Natural killer cell (primary cell): ENCODE measurements around the gene NT5C1B. TPM values are rescaled to one million over a fixed set of nuclear protein-coding genes. Genes with fewer than 3 reads are reported as not detected.

Experiments used
- ATAC-seq, 3 donors: fragments of 150-1000 bp in 2 of 3; fragments of 200-7000 bp in 1 of 3; cut with Tn5 transposase; 1 replicate in 1 of 3; 2 replicates in 2 of 3; pipeline ENCODE4 v1.10.0; 2021; ENCODE audit warnings: mild to moderate bottlenecking in 2 of 3, moderate library complexity in 2 of 3
- DNase-seq, 2 donors: peaks; one replicate each; pipeline versions ENCODE4 v3.0.0 to v3.0.0-alpha.2; 2013 to 2021; ENCODE audit warnings: mixed read lengths in 1 of 2
- H3K27ac ChIP-seq: one replicate; pipeline ENCODE4 v1.5.1; 2013; ENCODE audit warnings: mild to moderate bottlenecking, low read length
- H3K27me3 ChIP-seq: one replicate; pipeline ENCODE4 v1.6.1; 2013; ENCODE audit warnings: low read length; ENCODE audit not compliant: control insufficient read depth, insufficient read depth
- H3K36me3 ChIP-seq: one replicate; pipeline ENCODE4 v1.6.1; 2013; ENCODE audit warnings: low read length; ENCODE audit not compliant: control insufficient read depth, insufficient read depth
- H3K4me1 ChIP-seq: one replicate; pipeline ENCODE4 v1.6.1; 2013; ENCODE audit warnings: low read length; ENCODE audit not compliant: control insufficient read depth, insufficient read depth
- H3K4me3 ChIP-seq: one replicate; pipeline ENCODE4 v1.5.1; 2013; ENCODE audit warnings: low read length
- H3K9me3 ChIP-seq: one replicate; pipeline ENCODE4 v1.6.1; 2013; ENCODE audit warnings: low read length; ENCODE audit not compliant: control insufficient read depth, insufficient read depth
- H3K27ac Mint-ChIP-seq, 2 donors: one replicate each; pipeline ENCODE4 v1.8.0; 2022; ENCODE audit warnings: mild to moderate bottlenecking in 2 of 2, mixed read lengths in 2 of 2, moderate library complexity in 1 of 2
- H3K27me3 Mint-ChIP-seq, 2 donors: one replicate each; pipeline ENCODE4 v1.8.0; 2022; ENCODE audit warnings: low read depth in 2 of 2, mixed read lengths in 2 of 2
- H3K36me3 Mint-ChIP-seq: one replicate; pipeline ENCODE4 v1.8.0; 2022; ENCODE audit warnings: mixed read lengths
- H3K4me1 Mint-ChIP-seq, 2 donors: one replicate each; pipeline ENCODE4 v1.8.0; 2022; ENCODE audit warnings: mixed read lengths in 2 of 2
- H3K4me3 Mint-ChIP-seq: one replicate; pipeline ENCODE4 v1.8.0; 2022; ENCODE audit warnings: mild to moderate bottlenecking, moderate library complexity, mixed read lengths
- H3K9me3 Mint-ChIP-seq, 2 donors: one replicate each; pipeline ENCODE4 v1.8.0; 2022; ENCODE audit warnings: mixed read lengths in 2 of 2
- WGBS: methylation state at CpG from one replicate; pipeline ENCODE4 v1.1.7; 2013; ENCODE audit warnings: missing lambda C conversion rate; ENCODE audit not compliant: insufficient coverage; 5-methylcytosine and 5-hydroxymethylcytosine counted together
- intact Hi-C: fragments of 100-400 bp; cut with micrococcal nuclease; formaldehyde crosslinking; loops from one replicate; pipeline ENCODE4 v1.14.2; 2022
- total RNA-seq, 4 donors: library from RNA; stranded (reverse); fragments of 120-200 nt in 1 of 4; gene quantifications; one replicate each; pipeline versions ENCODE4 v1.2.3 to v1.2.4, GENCODE V29; 2013 to 2022
- TF ChIP-seq, protein P1 (sequence below): fragments of 200-600 bp; IDR thresholded peaks from one replicate; pipeline ENCODE4 v1.8.0; 2022; ENCODE audit warnings: antibody characterized with exemption

The NT5C1B gene
- total RNA-seq, 3 donors from 2014 or later (not counting 1 experiment from before 2014, with no cell fraction given) = not detected

DNA sequence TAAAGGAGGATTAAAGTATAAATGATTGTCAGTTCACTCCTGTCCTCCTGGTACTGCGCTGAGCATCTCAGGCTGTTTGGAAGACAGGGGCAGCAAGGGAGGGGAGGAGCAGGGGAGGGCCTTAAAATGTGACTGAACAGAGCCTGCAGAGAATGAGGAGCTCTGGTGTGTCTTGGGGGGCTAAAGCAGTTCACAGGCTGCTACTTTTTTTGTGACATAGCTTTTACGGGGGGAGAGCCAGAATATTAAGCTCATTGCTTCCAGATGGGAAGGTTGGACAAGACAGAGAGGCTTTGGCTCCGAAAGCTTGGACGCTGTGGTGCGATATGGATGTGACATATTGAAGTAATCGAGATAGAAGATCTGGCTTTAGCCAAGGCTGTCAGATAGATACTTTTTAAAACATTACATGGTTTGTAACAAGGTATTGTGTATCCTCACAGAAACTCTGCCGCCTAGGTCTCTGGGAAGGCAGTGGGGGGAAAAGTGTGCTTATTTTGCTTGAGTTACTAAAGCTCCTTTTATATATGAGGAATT lies 69.4 kb downstream of the NT5C1B start:
- no peaks in the 10 kb centered on the region for H3K4me1 Mint-ChIP-seq
- ATAC-seq (no peak), DNase-seq (no peak)
- Histone ChIP-seq H3K4me3 (no peak overlapping the region), H3K9me3 (no peaks in the 10 kb centered on the region), H3K4me1 (no peaks in the 10 kb centered on the region), H3K27ac (no peak overlapping the region), H3K36me3 (no peaks in the 10 kb centered on the region), H3K27me3 (no peaks in the 10 kb centered on the region)
- intact Hi-C loops = loop anchor here (1.0 to 10.0 kb wide), 3 partner anchors 855 to 1577 kb away; no protein-coding TSS in a partner anchor
- TF ChIP-seq, protein P1, sequence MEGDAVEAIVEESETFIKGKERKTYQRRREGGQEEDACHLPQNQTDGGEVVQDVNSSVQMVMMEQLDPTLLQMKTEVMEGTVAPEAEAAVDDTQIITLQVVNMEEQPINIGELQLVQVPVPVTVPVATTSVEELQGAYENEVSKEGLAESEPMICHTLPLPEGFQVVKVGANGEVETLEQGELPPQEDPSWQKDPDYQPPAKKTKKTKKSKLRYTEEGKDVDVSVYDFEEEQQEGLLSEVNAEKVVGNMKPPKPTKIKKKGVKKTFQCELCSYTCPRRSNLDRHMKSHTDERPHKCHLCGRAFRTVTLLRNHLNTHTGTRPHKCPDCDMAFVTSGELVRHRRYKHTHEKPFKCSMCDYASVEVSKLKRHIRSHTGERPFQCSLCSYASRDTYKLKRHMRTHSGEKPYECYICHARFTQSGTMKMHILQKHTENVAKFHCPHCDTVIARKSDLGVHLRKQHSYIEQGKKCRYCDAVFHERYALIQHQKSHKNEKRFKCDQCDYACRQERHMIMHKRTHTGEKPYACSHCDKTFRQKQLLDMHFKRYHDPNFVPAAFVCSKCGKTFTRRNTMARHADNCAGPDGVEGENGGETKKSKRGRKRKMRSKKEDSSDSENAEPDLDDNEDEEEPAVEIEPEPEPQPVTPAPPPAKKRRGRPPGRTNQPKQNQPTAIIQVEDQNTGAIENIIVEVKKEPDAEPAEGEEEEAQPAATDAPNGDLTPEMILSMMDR = no peak
- H3K36me3 Mint-ChIP-seq = no peaks in the 10 kb centered on the region
- no peak overlapping the region for H3K27ac Mint-ChIP-seq
- H3K9me3 Mint-ChIP-seq = no peaks in the 10 kb centered on the region
- H3K4me3 Mint-ChIP-seq = no peak overlapping the region
- H3K27me3 Mint-ChIP-seq = peaks cover 6 to 11% of the 10 kb centered on the region in 2 donors
- WGBS = 64% methylated on average over 7 of the region's 7 CpGs

GRCh38 chr2:18518116-18519111 lies 71.0 kb downstream of the NT5C1B start:
- Histone ChIP-seq H3K4me1 (no peaks in the 10 kb centered on the region), H3K27me3 (no peaks in the 10 kb centered on the region), H3K27ac (no peak overlapping the region), H3K4me3 (no peak overlapping the region), H3K9me3 (no peaks in the 10 kb centered on the region), H3K36me3 (no peaks in the 10 kb centered on the region)
- Mint-ChIP-seq H3K27me3 (peaks cover 10 to 11% of the 10 kb centered on the region in 2 donors), H3K9me3 (no peaks in the 10 kb centered on the region), H3K4me3 (no peak overlapping the region), H3K27ac (no peak overlapping the region), H3K36me3 (no peaks in the 10 kb centered on the region), H3K4me1 (no peaks in the 10 kb centered on the region)
- TF ChIP-seq, protein P1 = no peak
- intact Hi-C loops = no loop called here
- ATAC-seq (no peak), DNase-seq (no peak)
- 82% methylated on average over 9 of the region's 11 CpGs for WGBS

DNA sequence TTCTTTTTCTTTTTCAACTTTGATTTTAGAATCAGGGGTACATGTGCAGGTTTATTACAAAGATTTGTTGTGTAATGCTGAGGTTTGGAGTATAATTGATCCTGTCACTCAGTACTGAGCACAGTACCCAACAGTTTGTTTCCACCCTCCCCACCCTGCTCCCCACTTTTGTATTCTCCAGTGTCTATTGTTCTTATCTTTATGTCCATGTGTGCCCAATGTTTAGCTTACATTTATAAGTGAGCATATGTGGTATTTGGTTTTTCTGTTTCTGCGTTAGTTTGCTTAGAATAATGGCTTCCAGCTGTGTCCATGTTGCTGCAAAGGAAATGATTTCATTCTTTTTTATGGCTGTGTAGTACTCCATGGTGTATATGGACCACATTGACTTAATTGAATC lies 72.0 kb downstream of the NT5C1B start:
- Mint-ChIP-seq H3K27ac (no peak overlapping the region), H3K9me3 (no peaks in the 10 kb centered on the region), H3K36me3 (no peaks in the 10 kb centered on the region), H3K4me3 (no peak overlapping the region), H3K4me1 (no peaks in the 10 kb centered on the region), H3K27me3 (peaks cover 10 to 11% of the 10 kb centered on the region in 2 donors)
- Histone ChIP-seq H3K4me3 (no peak overlapping the region), H3K27ac (no peak overlapping the region), H3K27me3 (no peaks in the 10 kb centered on the region), H3K36me3 (no peaks in the 10 kb centered on the region), H3K9me3 (no peaks in the 10 kb centered on the region), H3K4me1 (no peaks in the 10 kb centered on the region)
- intact Hi-C loops = no loop called here
- TF ChIP-seq, protein P1 = no peak
- DNase-seq (no peak), ATAC-seq (no peak)
- WGBS = 89% methylated on average over 1 of the region's 1 CpG
